Raji (cell line): ENCODE measurements around the gene DOCK3.

ENCODE experiments used
- POLR2A ChIP-seq: IDR thresholded peaks from 2 replicates; pipeline ENCODE4 v1.6.1; 2011; ENCODE audit warnings: low read depth, low read length, control low read depth; ENCODE audit not compliant: insufficient read depth

The DOCK3 gene

DNA sequence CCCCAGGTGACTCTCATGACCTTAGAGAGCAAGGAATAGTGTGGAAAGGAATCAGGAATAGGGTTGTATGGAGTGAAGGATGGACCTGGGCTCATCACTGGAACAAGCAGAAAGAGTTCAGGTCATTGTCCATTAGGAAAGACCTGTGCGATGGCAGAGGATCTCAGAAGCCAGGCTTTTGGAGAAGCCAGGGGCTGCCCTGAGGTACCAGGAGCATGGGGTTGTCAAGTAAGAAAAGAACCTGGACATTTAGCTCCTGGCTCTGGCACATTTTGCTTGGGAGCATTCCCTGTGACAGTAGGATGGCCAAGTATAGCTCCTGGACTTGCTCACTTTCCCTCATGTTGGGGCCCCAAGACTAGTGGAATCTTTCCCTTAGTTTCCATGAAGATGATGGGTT, 657.4 kb downstream of the DOCK3 start:
- TF ChIP-seq POLR2A: no peak

DNA sequence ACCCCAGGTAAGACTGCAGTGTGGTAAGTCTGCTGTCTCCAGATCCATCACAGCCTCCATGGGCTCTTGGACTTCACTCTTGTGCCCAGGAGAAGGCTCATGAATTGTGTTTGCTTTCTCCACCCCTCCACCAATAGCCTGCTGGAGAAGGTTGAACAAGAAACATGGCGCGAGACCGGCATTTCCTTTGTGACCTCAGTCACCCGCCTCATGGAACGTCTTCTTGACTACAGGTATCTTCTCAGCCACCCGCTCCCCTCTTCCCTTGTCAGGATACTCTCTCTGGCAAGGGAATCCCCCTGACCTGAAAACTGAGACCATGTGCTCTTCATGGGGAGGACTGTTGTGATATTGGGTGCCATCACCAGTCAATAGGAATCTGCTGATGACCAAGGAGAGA, 658.3 kb downstream of the DOCK3 start:
- TF ChIP-seq POLR2A: no peak

DNA sequence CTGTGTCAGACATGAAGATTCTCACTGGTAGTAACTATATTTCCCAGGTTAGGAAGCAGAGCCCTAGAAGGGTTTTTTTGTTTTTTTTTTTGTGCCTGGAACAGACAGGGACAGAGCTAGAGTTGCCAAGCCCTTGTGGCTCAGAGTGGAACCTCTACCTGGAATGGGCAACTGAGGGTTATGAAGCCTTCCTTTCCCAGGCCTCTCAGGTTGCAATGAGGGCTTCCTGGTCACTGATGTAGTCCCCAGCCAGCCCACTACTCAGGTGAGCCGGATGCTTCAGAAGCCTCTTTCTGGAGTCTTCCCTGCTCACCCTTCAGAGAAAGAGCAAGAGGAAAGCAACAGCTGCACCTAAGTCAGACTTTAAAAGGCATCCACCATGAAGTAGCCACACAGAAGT, 661.5 kb downstream of the DOCK3 start:
- no peak for TF ChIP-seq POLR2A

DNA sequence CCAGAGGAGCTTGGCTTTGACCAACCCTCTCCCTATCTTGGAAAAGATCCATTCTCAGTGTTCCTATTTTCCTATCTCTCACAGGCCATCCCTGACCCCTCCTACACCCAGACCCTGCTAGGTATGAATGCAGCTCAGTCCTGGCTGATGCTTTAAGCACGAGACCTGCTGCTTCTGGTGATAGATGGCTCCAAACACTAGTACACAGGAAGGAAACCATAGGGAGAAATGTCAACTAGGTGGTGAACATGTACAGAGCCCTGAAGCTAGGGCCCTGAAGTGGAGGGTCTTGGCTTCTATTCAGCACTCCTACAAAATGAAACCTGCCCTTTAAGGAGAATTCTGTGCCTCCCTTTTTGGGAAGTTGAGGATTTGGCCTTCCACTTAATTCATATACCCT, 662.9 kb downstream of the DOCK3 start:
- no peak for TF ChIP-seq POLR2A

DNA sequence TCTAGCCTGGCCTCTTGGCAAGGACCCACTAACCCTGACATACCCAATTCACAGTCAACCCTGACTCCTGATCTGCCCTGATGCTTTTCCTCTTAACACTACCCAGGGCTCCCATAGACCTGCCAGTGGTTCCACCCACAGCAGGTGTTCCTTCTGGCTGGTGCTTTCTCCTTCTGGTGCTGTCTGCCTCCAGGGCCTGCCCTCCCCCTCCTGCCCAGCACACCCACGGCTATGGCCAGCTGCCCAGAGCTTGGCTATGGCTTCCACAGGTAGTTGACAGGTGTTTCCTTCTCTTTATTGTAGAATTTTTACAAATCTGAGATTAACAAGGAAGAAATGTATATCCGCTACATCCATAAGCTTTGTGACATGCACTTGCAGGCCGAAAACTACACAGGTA, 663.9 kb downstream of the DOCK3 start:
- no peak for TF ChIP-seq POLR2A

DNA sequence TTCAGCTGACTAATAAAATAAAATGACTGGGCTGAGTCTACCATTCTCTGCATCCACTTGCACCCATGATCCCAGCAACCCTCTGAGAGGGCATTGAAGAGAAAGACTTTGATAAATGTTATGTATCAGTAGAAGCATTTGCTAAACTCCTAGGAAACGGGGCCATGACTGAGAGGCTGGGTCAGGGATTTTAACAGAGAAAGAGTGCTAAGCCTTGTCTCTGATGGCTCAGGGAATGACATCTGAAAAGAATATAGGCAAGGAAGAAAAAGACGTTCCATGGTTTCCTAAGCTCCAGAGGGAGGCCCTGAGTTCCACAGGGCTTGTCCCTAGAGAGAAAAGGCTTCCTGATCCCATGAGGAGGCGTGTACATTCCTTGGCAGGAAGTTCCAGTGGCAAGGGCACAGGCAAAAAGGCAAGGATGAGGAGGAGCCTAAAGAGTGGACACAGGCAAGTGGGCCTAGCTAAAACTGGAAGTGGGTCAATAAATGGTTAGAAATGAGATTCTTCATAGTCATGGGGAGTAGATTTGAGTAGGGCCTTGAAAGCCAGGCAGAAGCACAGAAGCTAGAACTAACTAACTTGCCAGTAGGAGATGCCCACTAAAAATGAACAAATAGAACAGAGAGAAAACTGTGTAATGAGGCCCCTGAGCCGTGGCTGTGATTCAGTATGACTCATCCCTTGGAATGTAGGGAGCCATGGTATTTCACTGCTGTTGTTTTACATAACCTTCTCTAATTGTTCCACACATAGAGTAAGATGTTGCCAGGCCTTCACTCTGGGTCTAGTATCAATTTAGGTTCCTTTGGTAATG, 665.5 kb downstream of the DOCK3 start:
- no peak for TF ChIP-seq POLR2A

DNA sequence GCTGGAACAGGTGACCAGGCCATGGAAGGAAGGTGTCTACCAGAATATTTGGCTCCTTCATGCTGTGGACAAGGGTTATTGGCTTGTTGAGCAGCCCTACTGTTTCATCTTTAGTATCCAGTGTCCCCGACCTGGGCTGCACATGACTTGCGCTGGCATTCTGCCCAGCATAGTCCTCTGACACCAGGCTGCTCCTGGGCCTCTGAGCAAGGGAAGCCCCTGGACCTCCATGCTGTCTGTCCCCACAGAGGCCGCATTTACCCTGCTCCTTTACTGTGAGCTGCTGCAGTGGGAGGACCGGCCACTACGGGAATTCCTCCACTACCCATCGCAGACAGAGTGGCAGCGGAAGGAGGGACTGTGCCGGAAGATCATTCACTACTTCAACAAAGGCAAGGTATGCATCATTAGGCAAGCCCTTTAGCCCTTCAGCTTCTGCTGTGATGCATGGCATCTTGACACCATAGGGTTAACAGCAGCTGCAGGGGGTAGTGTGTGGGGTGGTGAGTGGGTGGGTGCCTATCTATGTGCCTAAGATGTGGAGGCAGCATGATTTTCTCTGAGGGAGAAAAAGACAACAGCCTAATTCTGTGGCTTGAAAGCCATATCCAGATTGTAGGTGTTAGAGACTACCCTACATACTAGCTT, 666.4 kb downstream of the DOCK3 start:
- TF ChIP-seq POLR2A: no peak

DNA sequence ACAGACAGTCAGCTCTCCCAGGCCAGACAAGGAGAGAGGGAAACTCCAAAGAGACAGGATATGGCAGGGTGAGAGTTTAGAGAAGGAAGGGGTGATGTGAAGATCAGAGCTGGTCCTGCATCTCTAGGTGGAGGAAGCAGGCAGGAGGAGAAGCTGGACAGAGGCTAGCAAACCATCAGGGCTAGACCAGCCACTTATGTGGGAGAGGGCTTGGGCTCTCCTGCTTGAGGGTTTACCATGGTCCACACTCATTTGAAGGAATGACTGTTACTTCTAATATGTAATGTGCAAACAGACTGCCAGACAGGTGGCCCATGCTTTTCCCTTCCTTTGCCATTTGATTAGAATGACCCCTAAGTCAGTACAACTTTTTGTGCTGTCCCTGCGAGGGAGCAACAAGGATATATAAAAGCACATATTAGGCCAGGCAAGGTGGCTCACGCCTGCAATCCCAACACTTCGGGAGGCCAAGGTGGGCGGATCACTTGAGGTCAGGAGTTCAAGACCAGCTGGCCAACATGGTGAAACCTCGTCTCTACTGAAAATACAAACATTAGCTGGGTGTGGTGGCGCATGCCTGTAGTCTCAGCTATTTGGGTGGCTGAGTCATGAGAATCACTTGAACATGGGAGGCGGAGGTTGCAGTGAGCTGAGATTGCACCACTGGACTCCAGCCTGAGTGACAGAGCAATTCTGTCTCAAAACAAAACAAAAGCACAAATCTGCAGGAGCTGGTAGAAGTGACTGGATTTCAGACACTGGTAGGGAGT, 669.4 kb downstream of the DOCK3 start:
- no peak for TF ChIP-seq POLR2A

DNA sequence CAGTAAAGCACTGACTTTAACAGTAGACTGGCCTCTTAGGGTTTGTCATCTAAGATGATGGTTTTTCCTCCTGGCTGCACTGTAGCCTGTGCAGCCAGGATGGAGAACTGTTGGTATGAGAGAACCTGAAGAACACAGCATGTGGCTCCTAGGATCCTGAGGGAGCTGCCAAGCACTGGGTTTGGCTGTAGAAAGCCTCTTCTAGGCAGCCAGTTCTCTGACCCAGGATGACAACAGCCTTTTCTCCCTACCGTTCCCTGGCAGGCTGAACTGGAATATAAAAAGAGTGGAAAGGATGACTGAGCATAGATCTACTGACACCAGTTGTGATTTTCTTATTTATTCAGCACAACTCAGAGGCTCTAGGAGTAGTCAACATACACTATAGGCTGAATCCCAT, 676.0 kb downstream of the DOCK3 start:
- no peak for TF ChIP-seq POLR2A

DNA sequence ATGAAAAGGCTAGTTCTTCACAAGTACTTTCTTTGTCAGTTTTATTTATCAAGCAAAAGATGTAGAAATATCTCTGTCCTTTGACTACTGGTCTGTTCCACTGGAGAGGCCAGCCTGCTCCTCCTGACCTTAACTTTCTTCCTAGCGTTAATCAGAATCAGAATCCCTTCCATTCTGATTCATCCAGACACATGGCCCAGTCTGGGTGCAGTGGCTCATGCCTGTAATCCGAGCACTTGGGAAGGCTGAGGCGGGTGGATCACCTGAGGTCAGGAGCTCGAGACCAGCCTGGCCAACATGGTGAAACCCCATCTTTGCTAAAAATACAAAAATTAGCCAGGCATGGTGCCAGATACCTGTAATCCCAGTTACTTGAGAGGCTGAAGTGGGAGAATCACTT, 678.4 kb downstream of the DOCK3 start:
- TF ChIP-seq POLR2A: no peak

DNA sequence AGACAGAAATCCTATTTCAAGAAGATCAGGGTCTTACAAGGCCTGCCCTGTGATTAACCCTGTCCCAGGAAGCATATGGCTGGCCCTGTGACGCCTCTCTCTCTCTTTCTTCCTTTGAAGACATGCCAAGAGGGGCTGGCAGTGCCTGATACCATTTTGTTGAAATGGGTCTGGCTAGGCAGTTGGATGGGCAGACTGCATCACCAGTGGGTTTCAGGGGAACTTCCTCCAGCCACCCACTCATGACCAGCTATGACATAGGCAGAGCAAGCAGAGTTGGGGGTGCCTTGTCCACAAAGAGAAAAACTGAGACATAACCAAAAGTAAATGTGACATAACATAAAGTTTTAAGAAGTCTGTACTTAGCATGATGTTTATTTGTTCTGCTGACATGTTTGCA, 679.0 kb downstream of the DOCK3 start:
- TF ChIP-seq POLR2A: no peak

DNA sequence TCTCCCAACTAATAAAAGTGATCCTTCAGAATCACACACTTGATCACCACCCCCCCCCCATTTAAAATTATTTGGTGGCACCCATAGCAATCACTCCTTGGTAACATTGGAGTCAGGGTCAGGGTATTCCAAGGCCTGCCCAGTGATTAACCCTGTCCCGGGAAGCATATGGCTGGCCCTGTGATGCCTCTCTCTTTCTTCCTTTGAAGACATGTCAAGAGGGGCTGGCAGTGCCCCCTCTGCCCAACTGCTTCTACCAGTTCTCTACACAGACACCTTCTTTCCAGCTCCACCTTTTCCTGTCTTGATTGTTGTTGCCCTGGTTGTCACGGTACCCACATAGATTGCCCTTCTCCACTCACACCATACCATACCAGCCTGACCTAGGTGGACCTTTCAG, 679.4 kb downstream of the DOCK3 start:
- no peak for TF ChIP-seq POLR2A

DNA sequence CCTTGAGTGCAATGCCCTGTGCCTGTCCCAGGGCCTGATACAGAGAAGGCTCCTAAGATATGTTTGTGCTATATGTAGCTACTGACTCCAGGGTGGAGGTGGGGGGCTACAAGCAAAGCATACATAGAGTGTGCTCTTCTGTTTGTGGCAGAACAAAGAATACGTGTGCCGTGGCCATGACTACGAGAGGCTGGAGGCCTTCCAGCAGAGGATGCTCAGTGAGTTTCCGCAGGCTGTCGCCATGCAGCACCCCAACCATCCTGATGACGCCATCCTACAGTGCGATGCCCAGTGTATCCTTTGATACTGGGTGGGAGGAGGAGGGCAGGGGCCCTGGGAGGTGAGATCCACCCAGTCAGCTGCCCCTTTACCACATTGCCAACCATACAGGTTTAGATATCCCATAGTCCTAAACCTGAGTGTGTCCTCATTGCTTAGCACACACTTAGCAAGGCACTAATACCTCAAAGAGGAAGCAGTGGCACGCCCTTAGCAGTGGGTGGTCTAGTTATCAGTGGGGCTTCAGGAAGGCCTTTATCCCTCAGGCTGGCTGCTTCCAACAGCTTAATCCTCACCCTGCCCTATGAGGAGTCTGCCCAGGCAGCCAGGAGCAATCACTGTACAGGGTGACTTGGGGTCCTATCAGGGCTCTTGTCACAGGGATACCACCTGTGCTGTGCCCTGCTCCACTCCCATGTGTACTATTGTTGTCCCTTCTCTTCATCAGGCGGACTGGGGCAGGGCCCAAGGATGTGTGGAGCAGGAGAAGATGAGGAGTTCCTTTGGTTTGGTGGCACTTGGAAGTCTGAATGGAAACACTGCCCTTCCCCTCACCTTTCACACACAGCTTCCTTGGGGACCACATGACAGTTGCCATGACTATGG, 680.2 kb downstream of the DOCK3 start:
- no peak for TF ChIP-seq POLR2A

DNA sequence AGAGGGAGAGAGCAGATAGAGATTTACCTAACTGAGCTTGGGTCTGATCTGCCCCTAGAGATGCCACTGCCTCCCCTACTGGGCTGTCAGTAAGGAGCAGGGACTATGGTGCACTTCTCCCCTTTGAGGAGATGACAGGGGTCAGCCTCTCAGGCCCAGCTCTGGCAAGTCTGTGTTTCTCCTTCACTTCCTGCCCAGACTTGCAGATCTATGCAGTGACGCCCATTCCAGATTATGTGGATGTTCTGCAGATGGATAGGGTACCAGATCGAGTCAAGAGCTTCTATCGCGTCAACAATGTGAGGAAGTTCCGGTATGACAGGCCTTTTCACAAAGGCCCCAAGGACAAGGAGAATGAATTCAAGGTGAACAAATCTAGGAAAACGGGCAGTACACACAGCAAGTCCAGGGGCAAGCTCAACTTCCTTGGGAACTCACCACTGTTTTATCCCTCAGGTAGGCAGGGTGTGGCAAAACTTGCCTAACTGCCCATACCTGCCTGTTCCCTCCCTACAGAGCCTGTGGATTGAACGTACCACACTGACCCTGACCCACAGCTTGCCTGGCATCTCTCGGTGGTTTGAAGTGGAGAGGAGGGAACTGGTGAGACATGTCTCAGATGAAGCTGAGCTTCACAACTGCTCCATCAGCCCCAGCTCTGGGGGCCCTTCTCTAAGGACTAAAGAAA, 681.3 kb downstream of the DOCK3 start:
- TF ChIP-seq POLR2A: no peak
